Left renal cortex interstitium (tissue), 4 donors: ENCODE measurements around the gene SLC36A1. TPM values are rescaled to one million over a fixed set of nuclear protein-coding genes. Genes with fewer than 3 reads are reported as not detected.

Experiments
- DNase-seq, 4 donors: peaks; one replicate each; pipeline ENCODE4 v3.0.0-alpha.2; 2013; ENCODE audit warnings: low read depth in 4 of 4, low spot score in 2 of 4, missing footprints in 1 of 4
- polyA plus RNA-seq, 4 donors: library from polyadenylated mRNA; unstranded; fragments of 120-200 nt; gene quantifications; one replicate each; pipeline ENCODE4 v1.2.1, GENCODE V29; 2013; ENCODE audit not compliant: insufficient read length in 4 of 4

The SLC36A1 gene
- polyA plus RNA-seq, 4 donors: 6.6 to 10.9 (median 8.0) TPM

DNA sequence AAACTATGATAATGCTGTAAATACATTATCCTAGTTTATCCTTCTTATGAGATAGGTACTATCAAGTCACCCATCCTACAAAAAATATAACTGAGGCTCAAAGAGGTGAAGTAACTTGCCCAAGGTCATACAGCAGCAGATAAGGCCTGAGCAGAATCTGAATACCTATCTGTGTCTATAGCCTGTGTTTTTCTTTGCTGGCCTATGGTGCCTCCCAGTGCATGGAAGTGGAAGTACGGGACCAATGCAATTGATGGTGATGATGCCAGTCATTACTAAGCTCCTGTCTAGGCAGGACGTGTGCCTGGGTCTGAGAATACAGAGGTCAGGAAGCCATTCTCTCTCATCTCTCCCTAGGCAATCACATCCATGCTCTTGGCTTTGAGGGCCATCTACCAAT lies 75.9 kb downstream of the SLC36A1 start:
- no peak for DNase-seq

GRCh38 chr5:151528153-151528552 lies 80.8 kb downstream of the SLC36A1 start:
- no peak for DNase-seq

- DNase-seq: no peak
Measured at GRCh38 chr5:151528996-151529395, 81.6 kb downstream of the SLC36A1 start.

DNA sequence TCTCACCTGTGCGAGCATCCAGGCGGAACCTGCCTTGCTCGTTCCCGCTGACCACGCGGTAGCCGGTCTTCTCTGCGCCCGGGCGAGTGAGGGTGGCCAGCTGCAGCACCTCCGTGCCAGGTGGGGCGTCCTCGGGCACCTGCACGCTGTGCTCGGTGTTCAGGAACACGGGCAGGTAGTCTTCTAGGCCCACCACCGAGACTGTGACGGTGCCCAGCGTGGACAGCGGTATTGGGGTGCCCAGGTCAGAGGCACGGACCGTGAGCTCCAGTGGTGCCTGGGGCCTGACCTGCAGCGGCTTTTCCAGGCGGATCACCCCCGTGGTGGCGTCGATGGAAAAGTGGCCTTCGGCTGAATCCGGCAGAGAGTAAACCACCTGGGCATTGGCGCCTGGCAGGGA lies 84.2 kb downstream of the SLC36A1 start:
- no peak for DNase-seq

GRCh38 chr5:151532416-151532815 lies 85.0 kb downstream of the SLC36A1 start:
- no peak for DNase-seq

DNA sequence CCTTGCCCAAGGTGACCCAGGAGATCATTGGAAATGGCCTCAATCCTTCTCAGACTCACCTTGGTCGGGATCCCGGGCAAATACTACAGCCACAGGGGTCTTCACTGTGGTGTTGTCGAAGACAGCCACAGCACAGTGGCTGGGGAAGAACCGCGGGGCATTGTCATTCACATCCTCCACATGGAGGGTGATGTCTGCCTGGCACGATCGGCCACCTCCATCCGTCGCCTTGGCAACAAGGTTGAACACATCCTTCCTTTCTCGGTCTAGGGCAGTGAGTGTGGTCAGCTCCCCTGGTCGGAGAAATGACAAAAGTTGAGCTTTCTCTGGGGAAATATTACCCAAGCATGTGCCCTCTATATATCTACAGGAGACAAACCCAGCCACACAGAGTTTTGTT lies 86.9 kb downstream of the SLC36A1 start:
- DNase-seq: no peak

GRCh38 chr5:151537044-151537443 lies 89.6 kb downstream of the SLC36A1 start:
- DNase-seq: no peak

- no peak for DNase-seq
Measured at GRCh38 chr5:151541571-151541970, 94.2 kb downstream of the SLC36A1 start.

Other genes with a start within 250 kb of the SLC36A1 start
- 1 to 10 TPM; 4.6 to 6.4 (median 5.1) TPM for gene CCDC69, start 223.5 kb upstream of the SLC36A1 start, polyA plus RNA-seq
- 10 to 100 TPM; 29.0 to 31.9 (median 30.3) TPM for gene GM2A, start 194.4 kb upstream of the SLC36A1 start, polyA plus RNA-seq
- gene SLC36A3, start 143.8 kb upstream of the SLC36A1 start, polyA plus RNA-seq: not detected
- gene SLC36A2, start 100.0 kb upstream of the SLC36A1 start, polyA plus RNA-seq: 10 to 100 TPM in 1 of 4 donors, 1 to 10 TPM in 3; 4.7 to 12.7 (median 7.5) TPM
- gene FAT2, start 143.7 kb downstream of the SLC36A1 start, polyA plus RNA-seq: 10 to 100 TPM in 1 of 4 donors, 1 to 10 TPM in 3; 5.7 to 11.0 (median 6.7) TPM
- gene SPARC, start 239.3 kb downstream of the SLC36A1 start, polyA plus RNA-seq: 1,000 to 10,000 TPM; 2,008 to 2,551 (median 2,286) TPM